Activated B cell treated with CpG ODN at 0.5 μM for 24 hours (primary cell): Measurements from ENCODE around the gene OLFML2A. TPM values are rescaled to one million over a fixed set of nuclear protein-coding genes. Genes with fewer than 3 reads are reported as not detected.

Experiments
- total RNA-seq: library from RNA; stranded (reverse); gene quantifications from 2 replicates; pipeline ENCODE4 v1.2.3, GENCODE V29; 2022

Gene OLFML2A
- total RNA-seq, 1 donor from 2014 or later, result 0.78 TPM

Other genes with a start within 250 kb of the OLFML2A start
- gene NR6A1, start 5.8 kb upstream of the OLFML2A start, total RNA-seq, result 2.3 and 3.1 TPM in 2 replicates
- not detected in 2 replicates for gene WDR38, start 76.3 kb downstream of the OLFML2A start, total RNA-seq
- 2,037 and 2,426 TPM in 2 replicates for gene RPL35, start 84.8 kb downstream of the OLFML2A start, total RNA-seq
- 91.5 and 93.1 TPM in 2 replicates for gene ARPC5L, start 85.0 kb downstream of the OLFML2A start, total RNA-seq
- 11.8 and 14.0 TPM in 2 replicates for gene GOLGA1, start 163.9 kb downstream of the OLFML2A start, total RNA-seq